OCI-LY7 (cell line): Measurements from ENCODE around the gene OR10H4.

Source experiments
- CTCF ChIP-seq: fragments of 200-600 bp; sonication (generic); conservative IDR thresholded peaks from 2 replicates; pipeline ENCODE4 v1.5.1; 2014; ENCODE audit warnings: mild to moderate bottlenecking, antibody characterized with exemption, low read length, moderate library complexity, mixed read lengths
- EZH2phosphoT487 ChIP-seq: fragments of 200-600 bp; sonication (generic); IDR thresholded peaks from 2 replicates; pipeline ENCODE4 v1.6.1; 2018; ENCODE audit warnings: low read depth, borderline replicate concordance, mild to moderate bottlenecking, mixed run types, antibody characterized with exemption, low read length, moderate library complexity, mixed read lengths

- TF ChIP-seq CTCF (no peak), EZH2phosphoT487 (no peak)
Observed at GRCh38 chr19:15936173-15936572, 12.6 kb upstream of the OR10H4 start.
